Neural cell (in vitro differentiated cells): Measurements from ENCODE around the gene FLYWCH1. TPM values are rescaled to one million over a fixed set of nuclear protein-coding genes. Genes with fewer than 3 reads are reported as not detected.

Experiments
- H2AFZ ChIP-seq: fragments of 200-600, 300-800 bp; sonication (generic), shearing (Covaris generic); 2 replicates; pipeline ENCODE4 v1.6.0; 2014; ENCODE audit warnings: low read depth, mild to moderate bottlenecking, antibody characterized with exemption, low read length, moderate library complexity
- H3F3A ChIP-seq: fragments of 200-600 bp; shearing (Covaris generic); 2 replicates; pipeline ENCODE4 v1.6.1; 2016; ENCODE audit warnings: mild to moderate bottlenecking, moderate library complexity, mixed read lengths, antibody characterized with exemption, low read length; ENCODE audit not compliant: insufficient read depth, poor library complexity, severe bottlenecking
- H3K27ac ChIP-seq: fragments of 200-600, 300-800 bp; sonication (generic), shearing (Covaris generic); 2 replicates; pipeline ENCODE4 v1.5.1; 2014; ENCODE audit warnings: mild to moderate bottlenecking, low read length, moderate library complexity
- H3K27me3 ChIP-seq: fragments of 300-800, 200-600 bp; sonication (generic), shearing (Covaris generic); 2 replicates; pipeline ENCODE4 v1.6.0; 2014; ENCODE audit warnings: mild to moderate bottlenecking, low read depth, low read length, moderate library complexity; ENCODE audit not compliant: insufficient read depth
- H3K36me3 ChIP-seq: fragments of 300-800, 200-600 bp; sonication (generic), shearing (Covaris generic); 2 replicates; pipeline ENCODE4 v1.5.1; 2014; ENCODE audit warnings: mild to moderate bottlenecking, antibody characterized with exemption, low read length, moderate library complexity; ENCODE audit not compliant: insufficient read depth
- H3K4me2 ChIP-seq: fragments of 300-800, 200-600 bp; sonication (generic), shearing (Covaris generic); 2 replicates; pipeline ENCODE4 v1.6.0; 2014; ENCODE audit warnings: mild to moderate bottlenecking, low read length
- H3K4me3 ChIP-seq: fragments of 300-800, 200-600 bp; sonication (generic), shearing (Covaris generic); 2 replicates; pipeline ENCODE4 v1.5.1; 2014; ENCODE audit warnings: mild to moderate bottlenecking, low read length, moderate library complexity
- H3K79me2 ChIP-seq: fragments of 200-600 bp; shearing (Covaris generic); replicated peaks from 2 replicates; pipeline ENCODE4 v1.6.0; 2014; ENCODE audit warnings: mild to moderate bottlenecking, low read length, moderate library complexity; ENCODE audit not compliant: insufficient read depth
- H3K9ac ChIP-seq: fragments of 300-800, 200-600 bp; sonication (generic), shearing (Covaris generic); 2 replicates; pipeline ENCODE4 v1.6.1; 2016; ENCODE audit warnings: mild to moderate bottlenecking, low read length, mixed read lengths
- H3K9me2 ChIP-seq: fragments of 200-600 bp; shearing (Covaris generic); 2 replicates; pipeline ENCODE4 v1.6.1; 2016; ENCODE audit warnings: mild to moderate bottlenecking, low read length, mixed read lengths; ENCODE audit not compliant: insufficient read depth
- H3K9me3 ChIP-seq: fragments of 200-600, 300-800 bp; sonication (generic), shearing (Covaris generic); 2 replicates; pipeline ENCODE4 v1.6.1; 2016; ENCODE audit warnings: mild to moderate bottlenecking, mixed run types, low read length, moderate library complexity, mixed read lengths
- H4K20me1 ChIP-seq: fragments of 200-600 bp; shearing (Covaris generic); 2 replicates; pipeline ENCODE4 v1.6.1; 2016; ENCODE audit warnings: mild to moderate bottlenecking, mixed run types; ENCODE audit not compliant: insufficient read depth
- EP300 ChIP-seq: fragments of 450-650 bp; conservative IDR thresholded peaks from 2 replicates; pipeline ENCODE4 v1.6.1; 2014; ENCODE audit warnings: antibody characterized with exemption, mild to moderate bottlenecking, moderate library complexity; ENCODE audit not compliant: poor library complexity, severe bottlenecking
- EZH2 ChIP-seq: fragments of 200-600, 300-800 bp; shearing (Covaris generic), sonication (generic); IDR thresholded peaks from 2 replicates; pipeline ENCODE4 v1.6.1; 2014; ENCODE audit warnings: antibody characterized with exemption, low read length, borderline replicate concordance, mild to moderate bottlenecking; ENCODE audit not compliant: insufficient read depth, poor library complexity, severe bottlenecking
- MXI1 ChIP-seq: fragments of 450-650 bp; conservative IDR thresholded peaks from 2 replicates; pipeline ENCODE4 v1.6.1; 2014; ENCODE audit warnings: antibody characterized with exemption, mild to moderate bottlenecking; ENCODE audit not compliant: poor library complexity, severe bottlenecking
- POLR2AphosphoS5 ChIP-seq: IDR thresholded peaks from 2 replicates; pipeline ENCODE4 v1.6.1; 2012
- RAD21 ChIP-seq: fragments of 450-650 bp; conservative IDR thresholded peaks from 2 replicates; pipeline ENCODE4 v1.6.1; 2014; ENCODE audit warnings: antibody characterized with exemption, mild to moderate bottlenecking, moderate library complexity
- SMC3 ChIP-seq: fragments of 450-650 bp; conservative IDR thresholded peaks from 2 replicates; pipeline ENCODE4 v1.6.1; 2014; ENCODE audit warnings: antibody characterized with exemption, mild to moderate bottlenecking, moderate library complexity; ENCODE audit not compliant: poor library complexity
- TAF1 ChIP-seq: IDR thresholded peaks from 2 replicates; pipeline ENCODE4 v1.6.1; 2012; ENCODE audit warnings: low read depth
- polyA plus RNA-seq: library from polyadenylated mRNA; depleted of rRNA; stranded (reverse); fragments of >200 nt; gene quantifications from 2 replicates; pipeline ENCODE4 v1.2.3, GENCODE V29; 2014
- TF ChIP-seq, protein P1 (sequence below): IDR thresholded peaks from 2 replicates; pipeline ENCODE4 v1.6.1; 2012; ENCODE audit warnings: borderline replicate concordance
- TF ChIP-seq, protein P2 (sequence below): fragments of 450-650 bp; IDR thresholded peaks from 2 replicates; pipeline ENCODE4 v1.5.1; 2014; ENCODE audit warnings: antibody characterized with exemption, mild to moderate bottlenecking, moderate library complexity; ENCODE audit not compliant: poor library complexity, severe bottlenecking

FLYWCH1 gene
- polyA plus RNA-seq, 1 donor from 2014 or later = 33.0 TPM

DNA sequence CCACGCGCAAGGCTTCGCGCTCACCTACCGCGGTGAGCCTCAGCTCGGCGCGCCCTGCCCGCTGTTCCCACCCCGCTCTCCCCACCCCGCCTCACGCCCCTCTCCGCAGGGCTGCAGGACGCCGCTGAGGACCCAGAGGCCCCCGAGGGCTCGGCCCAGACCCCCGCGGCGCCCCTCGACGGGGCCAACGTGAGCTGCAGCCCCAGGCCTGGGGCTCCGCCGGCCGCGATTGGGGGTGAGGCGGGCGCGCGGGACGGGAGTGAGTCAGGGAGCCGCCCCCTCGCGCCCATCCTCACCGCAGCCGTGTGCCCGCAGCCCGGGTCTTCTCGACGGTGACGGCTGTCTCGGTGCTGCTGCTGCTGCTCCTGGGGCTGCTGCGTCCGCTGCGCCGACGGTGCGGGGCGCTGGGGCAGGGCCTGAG lies 55.5 kb downstream of the FLYWCH1 start:
- TF ChIP-seq MXI1 = no peak
- TF ChIP-seq EZH2 = no peak
- TF ChIP-seq SMC3 = no peak
- no peak for TF ChIP-seq RAD21
- TF ChIP-seq, protein P1, sequence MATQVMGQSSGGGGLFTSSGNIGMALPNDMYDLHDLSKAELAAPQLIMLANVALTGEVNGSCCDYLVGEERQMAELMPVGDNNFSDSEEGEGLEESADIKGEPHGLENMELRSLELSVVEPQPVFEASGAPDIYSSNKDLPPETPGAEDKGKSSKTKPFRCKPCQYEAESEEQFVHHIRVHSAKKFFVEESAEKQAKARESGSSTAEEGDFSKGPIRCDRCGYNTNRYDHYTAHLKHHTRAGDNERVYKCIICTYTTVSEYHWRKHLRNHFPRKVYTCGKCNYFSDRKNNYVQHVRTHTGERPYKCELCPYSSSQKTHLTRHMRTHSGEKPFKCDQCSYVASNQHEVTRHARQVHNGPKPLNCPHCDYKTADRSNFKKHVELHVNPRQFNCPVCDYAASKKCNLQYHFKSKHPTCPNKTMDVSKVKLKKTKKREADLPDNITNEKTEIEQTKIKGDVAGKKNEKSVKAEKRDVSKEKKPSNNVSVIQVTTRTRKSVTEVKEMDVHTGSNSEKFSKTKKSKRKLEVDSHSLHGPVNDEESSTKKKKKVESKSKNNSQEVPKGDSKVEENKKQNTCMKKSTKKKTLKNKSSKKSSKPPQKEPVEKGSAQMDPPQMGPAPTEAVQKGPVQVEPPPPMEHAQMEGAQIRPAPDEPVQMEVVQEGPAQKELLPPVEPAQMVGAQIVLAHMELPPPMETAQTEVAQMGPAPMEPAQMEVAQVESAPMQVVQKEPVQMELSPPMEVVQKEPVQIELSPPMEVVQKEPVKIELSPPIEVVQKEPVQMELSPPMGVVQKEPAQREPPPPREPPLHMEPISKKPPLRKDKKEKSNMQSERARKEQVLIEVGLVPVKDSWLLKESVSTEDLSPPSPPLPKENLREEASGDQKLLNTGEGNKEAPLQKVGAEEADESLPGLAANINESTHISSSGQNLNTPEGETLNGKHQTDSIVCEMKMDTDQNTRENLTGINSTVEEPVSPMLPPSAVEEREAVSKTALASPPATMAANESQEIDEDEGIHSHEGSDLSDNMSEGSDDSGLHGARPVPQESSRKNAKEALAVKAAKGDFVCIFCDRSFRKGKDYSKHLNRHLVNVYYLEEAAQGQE = no peak
- TF ChIP-seq, protein P2, sequence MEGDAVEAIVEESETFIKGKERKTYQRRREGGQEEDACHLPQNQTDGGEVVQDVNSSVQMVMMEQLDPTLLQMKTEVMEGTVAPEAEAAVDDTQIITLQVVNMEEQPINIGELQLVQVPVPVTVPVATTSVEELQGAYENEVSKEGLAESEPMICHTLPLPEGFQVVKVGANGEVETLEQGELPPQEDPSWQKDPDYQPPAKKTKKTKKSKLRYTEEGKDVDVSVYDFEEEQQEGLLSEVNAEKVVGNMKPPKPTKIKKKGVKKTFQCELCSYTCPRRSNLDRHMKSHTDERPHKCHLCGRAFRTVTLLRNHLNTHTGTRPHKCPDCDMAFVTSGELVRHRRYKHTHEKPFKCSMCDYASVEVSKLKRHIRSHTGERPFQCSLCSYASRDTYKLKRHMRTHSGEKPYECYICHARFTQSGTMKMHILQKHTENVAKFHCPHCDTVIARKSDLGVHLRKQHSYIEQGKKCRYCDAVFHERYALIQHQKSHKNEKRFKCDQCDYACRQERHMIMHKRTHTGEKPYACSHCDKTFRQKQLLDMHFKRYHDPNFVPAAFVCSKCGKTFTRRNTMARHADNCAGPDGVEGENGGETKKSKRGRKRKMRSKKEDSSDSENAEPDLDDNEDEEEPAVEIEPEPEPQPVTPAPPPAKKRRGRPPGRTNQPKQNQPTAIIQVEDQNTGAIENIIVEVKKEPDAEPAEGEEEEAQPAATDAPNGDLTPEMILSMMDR = no peak
- TF ChIP-seq EP300 = no peak
- TF ChIP-seq POLR2AphosphoS5 = no peak
- TF ChIP-seq TAF1 = no peak

DNA sequence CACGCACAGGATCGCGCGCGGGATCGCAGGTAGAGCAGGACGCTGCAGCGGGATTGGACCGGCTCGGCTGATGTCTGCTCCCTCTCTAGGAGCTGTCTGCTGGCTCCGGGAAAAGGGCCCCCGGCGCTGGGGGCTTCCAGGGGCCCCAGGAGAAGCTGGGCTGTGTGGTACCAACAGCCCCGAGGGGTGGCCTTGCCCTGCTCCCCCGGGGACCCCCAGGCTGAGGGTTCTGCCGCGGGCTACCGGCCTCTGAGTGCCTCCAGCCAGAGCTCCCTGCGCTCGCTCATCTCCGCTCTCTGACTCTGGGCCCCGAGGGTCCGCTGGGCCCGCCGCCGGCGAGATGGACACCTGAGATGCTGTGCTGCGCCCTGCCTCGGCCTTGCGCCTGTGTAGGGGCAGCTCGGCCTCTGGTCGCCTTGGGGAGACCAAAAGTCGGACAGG lies 56.0 kb downstream of the FLYWCH1 start:
- H3K9ac ChIP-seq = no peak overlapping the region
- H2AFZ ChIP-seq = no peak overlapping the region

More for the DNA sequence above, 55.5 kb downstream of the FLYWCH1 start:
- no peaks in the 10 kb centered on the region for H3K36me3 ChIP-seq
- H3K27me3 ChIP-seq = peaks cover 57% of the 10 kb centered on the region
- H2AFZ ChIP-seq = no peak overlapping the region
- H3F3A ChIP-seq = no peaks in the 10 kb centered on the region
- H3K9ac ChIP-seq = no peak overlapping the region
- H3K79me2 ChIP-seq = no peaks in the 10 kb centered on the region
- H4K20me1 ChIP-seq = no peaks in the 10 kb centered on the region
- no peak overlapping the region for H3K4me3 ChIP-seq
- no peaks in the 10 kb centered on the region for H3K9me3 ChIP-seq
- no peak overlapping the region for H3K27ac ChIP-seq
- H3K4me2 ChIP-seq = no peak overlapping the region
- no peaks in the 10 kb centered on the region for H3K9me2 ChIP-seq

More for the DNA sequence above, 56.0 kb downstream of the FLYWCH1 start:
- no peaks in the 10 kb centered on the region for H3F3A ChIP-seq
- H3K27me3 ChIP-seq = peaks cover 55% of the 10 kb centered on the region
- no peaks in the 10 kb centered on the region for H4K20me1 ChIP-seq
- no peaks in the 10 kb centered on the region for H3K9me2 ChIP-seq
- no peaks in the 10 kb centered on the region for H3K36me3 ChIP-seq
- H3K27ac ChIP-seq = no peak overlapping the region
- H3K9me3 ChIP-seq = no peaks in the 10 kb centered on the region
- TF ChIP-seq, protein P2 = no peak
- no peak for TF ChIP-seq MXI1
- TF ChIP-seq POLR2AphosphoS5 = no peak
- no peak for TF ChIP-seq TAF1
- TF ChIP-seq SMC3 = no peak
- no peak for TF ChIP-seq RAD21
- no peak for TF ChIP-seq EP300
- no peak for TF ChIP-seq EZH2
- TF ChIP-seq, protein P1 = no peak
- no peaks in the 10 kb centered on the region for H3K79me2 ChIP-seq
- no peak overlapping the region for H3K4me2 ChIP-seq
- H3K4me3 ChIP-seq = no peak overlapping the region
